ENCODE measurements around the gene LIX1L.

Gene LIX1L

GRCh38 chr1:145953861-145954260 lies 4.0 kb downstream of the LIX1L start:
- TF ChIP-seq RARB (CRISPR knock-in tag; IDR thresholded peaks at IDR 0.05) (no peak), ZC3H10 (CRISPR knock-in tag; IDR thresholded peaks at IDR 0.05) (no peak), OSR1 (CRISPR knock-in tag; IDR thresholded peaks at IDR 0.05) (no peak), TOX (CRISPR knock-in tag; IDR thresholded peaks at IDR 0.05; ENCODE audit: borderline replicate concordance) (no peak), BACH2 (CRISPR knock-in tag; IDR thresholded peaks at IDR 0.05; ENCODE audit: borderline replicate concordance) (no peak), ARNTL (CRISPR knock-in tag; IDR thresholded peaks at IDR 0.05; ENCODE audit: borderline replicate concordance, low read depth) (no peak), ZFP30 (CRISPR knock-in tag; IDR thresholded peaks at IDR 0.05) (no peak), ZNF70 (CRISPR knock-in tag; IDR thresholded peaks at IDR 0.05) (no peak), GLIS3 (CRISPR knock-in tag; IDR thresholded peaks at IDR 0.05) (no peak), PATZ1 (CRISPR knock-in tag; IDR thresholded peaks at IDR 0.05; ENCODE audit: borderline replicate concordance) (no peak), ZNF8 (CRISPR knock-in tag; IDR thresholded peaks at IDR 0.05) (no peak), ZFP3 (CRISPR knock-in tag; IDR thresholded peaks at IDR 0.05) (no peak), POU6F1 (CRISPR knock-in tag; IDR thresholded peaks at IDR 0.05; ENCODE audit: borderline replicate concordance, low read depth) (no peak), ESRRG (CRISPR knock-in tag; IDR thresholded peaks at IDR 0.05) (no peak), CREB5 (CRISPR knock-in tag; IDR thresholded peaks at IDR 0.05; ENCODE audit: low read depth) (no peak), CSDC2 (CRISPR knock-in tag; IDR thresholded peaks at IDR 0.05) (no peak), PPARA (CRISPR knock-in tag; IDR thresholded peaks at IDR 0.05; ENCODE audit: borderline replicate concordance) (no peak)
- ATAC-seq, result no peak

- TF ChIP-seq ZC3H10 (CRISPR knock-in tag; IDR thresholded peaks at IDR 0.05) (no peak), ZNF565 (CRISPR knock-in tag; conservative IDR thresholded peaks at IDR 0.05; ENCODE audit: low read depth) (no peak), SNAI2 (CRISPR knock-in tag; IDR thresholded peaks at IDR 0.05) (no peak), OSR1 (CRISPR knock-in tag; IDR thresholded peaks at IDR 0.05) (no peak), GLIS3 (CRISPR knock-in tag; IDR thresholded peaks at IDR 0.05) (no peak), ISL1 (CRISPR knock-in tag; IDR thresholded peaks at IDR 0.05) (no peak), ZFP3 (CRISPR knock-in tag; IDR thresholded peaks at IDR 0.05) (no peak), ZFP30 (CRISPR knock-in tag; IDR thresholded peaks at IDR 0.05) (no peak), PATZ1 (CRISPR knock-in tag; IDR thresholded peaks at IDR 0.05; ENCODE audit: borderline replicate concordance) (no peak), ZNF70 (CRISPR knock-in tag; IDR thresholded peaks at IDR 0.05) (no peak), CREB5 (CRISPR knock-in tag; IDR thresholded peaks at IDR 0.05; ENCODE audit: low read depth) (no peak), RARB (CRISPR knock-in tag; IDR thresholded peaks at IDR 0.05) (no peak), TCF4 (CRISPR knock-in tag; IDR thresholded peaks at IDR 0.05; ENCODE audit: borderline replicate concordance) (no peak), BACH2 (CRISPR knock-in tag; IDR thresholded peaks at IDR 0.05; ENCODE audit: borderline replicate concordance) (no peak), TOX (CRISPR knock-in tag; IDR thresholded peaks at IDR 0.05; ENCODE audit: borderline replicate concordance) (no peak)
- no peak for ATAC-seq
These were observed 4.9 kb downstream of the LIX1L start for GRCh38 chr1:145952903-145953302.

GRCh38 chr1:145951526-145951925 lies 6.3 kb downstream of the LIX1L start:
- ATAC-seq, result no peak
- TF ChIP-seq ZNF8 (CRISPR knock-in tag; IDR thresholded peaks at IDR 0.05) (no peak), ZFP3 (CRISPR knock-in tag; IDR thresholded peaks at IDR 0.05) (no peak), POU6F1 (CRISPR knock-in tag; IDR thresholded peaks at IDR 0.05; ENCODE audit: borderline replicate concordance, low read depth) (no peak), ZNF565 (CRISPR knock-in tag; conservative IDR thresholded peaks at IDR 0.05; ENCODE audit: low read depth) (no peak), RARB (CRISPR knock-in tag; IDR thresholded peaks at IDR 0.05) (no peak), GLIS3 (CRISPR knock-in tag; IDR thresholded peaks at IDR 0.05) (no peak), TCF4 (CRISPR knock-in tag; IDR thresholded peaks at IDR 0.05; ENCODE audit: borderline replicate concordance) (no peak), CSRNP3 (CRISPR knock-in tag; IDR thresholded peaks at IDR 0.05) (no peak), ZC3H10 (CRISPR knock-in tag; IDR thresholded peaks at IDR 0.05) (no peak), PATZ1 (CRISPR knock-in tag; IDR thresholded peaks at IDR 0.05; ENCODE audit: borderline replicate concordance) (no peak), ESRRG (CRISPR knock-in tag; IDR thresholded peaks at IDR 0.05) (no peak)

All from SK-N-SH treated with all-trans-retinoic acid at 6 μM for 48 hours (cell line).